ENCODE results near the gene SPPL2B. TPM values are rescaled to one million over a fixed set of nuclear protein-coding genes. Genes with fewer than 3 reads are reported as not detected.

Gene SPPL2B
- total RNA-seq, 1 donor from 2014 or later: 20.7 TPM

DNA sequence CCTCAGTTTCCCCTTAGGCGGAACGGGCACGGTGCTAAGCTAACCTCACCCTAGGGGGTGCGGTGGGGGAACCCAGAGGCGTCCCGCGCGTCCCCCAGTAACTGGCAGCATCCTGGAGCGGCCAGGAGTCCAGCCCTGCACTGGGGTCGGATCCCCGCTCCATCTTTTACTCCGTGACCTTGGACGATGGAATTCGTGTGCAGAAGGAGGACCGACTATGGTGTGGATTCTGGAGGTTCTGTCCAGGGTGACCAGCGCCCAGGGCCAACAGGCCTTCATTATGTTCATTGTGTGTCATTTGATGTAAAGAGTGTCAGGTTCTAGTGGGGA lies 630 bp downstream of the SPPL2B start:
- H3K4me3 Mint-ChIP-seq: peak overlapping the region; percentile 94
- DNase-seq (ENCODE audit: low spot score): no peak
- Histone ChIP-seq H3K9ac (peak overlapping the region; percentile 70), H3K79me2 (ENCODE audit: low read depth) (peaks cover 75% of the 10 kb centered on the region), H2AFZ (replicated peaks) (no peak overlapping the region), H3K27me3 (no peaks in the 10 kb centered on the region), H3K36me3 (no peaks in the 10 kb centered on the region), H3K4me1 (peaks cover 29% of the 10 kb centered on the region), H3K4me2 (peak overlapping the region; percentile 99), H3K27ac (no peak overlapping the region), H3K4me3 (peak overlapping the region; percentile 76), H3K9me3 (ENCODE audit: low read depth) (no peaks in the 10 kb centered on the region), H4K20me1 (ENCODE audit: low read depth) (peaks cover 66% of the 10 kb centered on the region), H3F3A (ENCODE audit: low read depth) (peaks cover 52% of the 10 kb centered on the region)
- H3K9me3 Mint-ChIP-seq: no peaks in the 10 kb centered on the region
- H3K27me3 Mint-ChIP-seq (ENCODE audit: insufficient read depth, low read depth): peaks cover 10% of the 10 kb centered on the region
- TF ChIP-seq EZH2 (IDR thresholded peaks at IDR 0.05) (no peak), EZH2phosphoT487 (IDR thresholded peaks at IDR 0.05) (no peak)
- TF ChIP-seq, protein P1, sequence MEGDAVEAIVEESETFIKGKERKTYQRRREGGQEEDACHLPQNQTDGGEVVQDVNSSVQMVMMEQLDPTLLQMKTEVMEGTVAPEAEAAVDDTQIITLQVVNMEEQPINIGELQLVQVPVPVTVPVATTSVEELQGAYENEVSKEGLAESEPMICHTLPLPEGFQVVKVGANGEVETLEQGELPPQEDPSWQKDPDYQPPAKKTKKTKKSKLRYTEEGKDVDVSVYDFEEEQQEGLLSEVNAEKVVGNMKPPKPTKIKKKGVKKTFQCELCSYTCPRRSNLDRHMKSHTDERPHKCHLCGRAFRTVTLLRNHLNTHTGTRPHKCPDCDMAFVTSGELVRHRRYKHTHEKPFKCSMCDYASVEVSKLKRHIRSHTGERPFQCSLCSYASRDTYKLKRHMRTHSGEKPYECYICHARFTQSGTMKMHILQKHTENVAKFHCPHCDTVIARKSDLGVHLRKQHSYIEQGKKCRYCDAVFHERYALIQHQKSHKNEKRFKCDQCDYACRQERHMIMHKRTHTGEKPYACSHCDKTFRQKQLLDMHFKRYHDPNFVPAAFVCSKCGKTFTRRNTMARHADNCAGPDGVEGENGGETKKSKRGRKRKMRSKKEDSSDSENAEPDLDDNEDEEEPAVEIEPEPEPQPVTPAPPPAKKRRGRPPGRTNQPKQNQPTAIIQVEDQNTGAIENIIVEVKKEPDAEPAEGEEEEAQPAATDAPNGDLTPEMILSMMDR (IDR thresholded peaks at IDR 0.05): no peak
- H3K36me3 Mint-ChIP-seq: peaks cover 3% of the 10 kb centered on the region
- H3K27ac Mint-ChIP-seq: peak overlapping the region; percentile 83
- H3K4me1 Mint-ChIP-seq: peaks cover 60% of the 10 kb centered on the region

DNA sequence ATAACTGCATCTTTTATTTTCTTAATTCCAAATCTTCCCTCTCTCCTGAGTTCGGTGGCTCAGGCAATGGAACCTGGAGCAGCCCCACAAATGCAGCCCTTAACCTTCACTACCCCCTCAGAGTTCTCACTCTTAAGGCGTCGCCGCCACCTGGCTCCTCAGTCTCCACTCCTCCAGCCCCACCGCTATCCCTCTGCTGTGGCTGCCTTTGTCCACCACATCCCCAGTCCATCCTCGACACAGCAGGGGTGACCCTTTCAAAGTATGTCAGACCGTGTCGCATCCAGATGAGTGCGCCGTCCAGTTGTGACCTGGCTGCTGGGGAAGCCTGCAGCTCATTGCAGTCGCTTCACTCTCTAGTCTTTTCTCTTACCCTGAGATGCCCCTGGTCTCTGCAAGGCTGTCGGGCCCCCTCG lies 1.0 kb downstream of the SPPL2B start:
- Histone ChIP-seq H3K4me1 (peaks cover 29% of the 10 kb centered on the region), H3K4me3 (peak overlapping the region; percentile 76), H3K36me3 (no peaks in the 10 kb centered on the region), H3K9me3 (ENCODE audit: low read depth) (no peaks in the 10 kb centered on the region), H3K27me3 (no peaks in the 10 kb centered on the region), H2AFZ (replicated peaks) (no peak overlapping the region), H3K79me2 (ENCODE audit: low read depth) (peaks cover 79% of the 10 kb centered on the region), H3K9ac (no peak overlapping the region), H3F3A (ENCODE audit: low read depth) (peaks cover 52% of the 10 kb centered on the region), H3K4me2 (peak overlapping the region; percentile 99), H4K20me1 (ENCODE audit: low read depth) (peaks cover 69% of the 10 kb centered on the region), H3K27ac (no peak overlapping the region)
- Mint-ChIP-seq H3K27ac (peak overlapping the region; percentile 83), H3K4me3 (peak overlapping the region; percentile 94), H3K4me1 (peaks cover 57% of the 10 kb centered on the region), H3K9me3 (no peaks in the 10 kb centered on the region), H3K27me3 (ENCODE audit: insufficient read depth, low read depth) (peaks cover 10% of the 10 kb centered on the region), H3K36me3 (peaks cover 2% of the 10 kb centered on the region)
- peak; percentile 93 for DNase-seq (ENCODE audit: low spot score)
- TF ChIP-seq EZH2phosphoT487 (IDR thresholded peaks at IDR 0.05) (no peak), EZH2 (IDR thresholded peaks at IDR 0.05) (no peak)
- TF ChIP-seq, protein P1 (IDR thresholded peaks at IDR 0.05): no peak

DNA sequence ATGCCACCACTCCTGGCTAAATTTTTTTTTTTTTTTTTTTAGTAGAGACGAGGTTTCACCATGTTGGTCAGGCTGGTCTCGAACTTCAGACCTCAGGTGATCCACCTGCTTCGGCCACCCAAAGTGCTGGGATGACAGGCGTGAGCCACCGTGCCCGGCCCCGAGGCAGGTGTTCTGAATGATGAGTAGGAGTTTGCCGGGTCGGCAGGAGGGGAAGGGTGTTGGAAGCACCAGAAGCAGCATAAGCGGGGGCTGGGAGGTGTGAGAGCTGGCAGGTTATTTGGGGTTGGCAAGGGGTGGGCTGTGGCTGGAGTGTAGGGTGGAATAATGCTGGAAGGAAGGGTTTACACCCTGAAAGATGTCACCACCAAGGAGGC lies 1.8 kb downstream of the SPPL2B start:
- no peaks in the 10 kb centered on the region for H3K36me3 ChIP-seq
- H3K9ac ChIP-seq: no peak overlapping the region
- H3K4me1 Mint-ChIP-seq: peaks cover 54% of the 10 kb centered on the region
- no peaks in the 10 kb centered on the region for H3K36me3 Mint-ChIP-seq
- peaks cover 84% of the 10 kb centered on the region for H3K79me2 ChIP-seq (ENCODE audit: low read depth)
- H3K4me1 ChIP-seq: peaks cover 29% of the 10 kb centered on the region
- H3K27me3 ChIP-seq: no peaks in the 10 kb centered on the region
- peak overlapping the region; percentile 94 for H3K4me3 Mint-ChIP-seq
- peak overlapping the region; percentile 99 for H3K4me2 ChIP-seq
- no peak overlapping the region for H2AFZ ChIP-seq (replicated peaks)
- no peak overlapping the region for H3K27ac ChIP-seq
- no peak for DNase-seq (ENCODE audit: low spot score)
- peaks cover 10% of the 10 kb centered on the region for H3K27me3 Mint-ChIP-seq (ENCODE audit: insufficient read depth, low read depth)
- H3K27ac Mint-ChIP-seq: peak overlapping the region; percentile 86
- H3K4me3 ChIP-seq: no peak overlapping the region
- H3K9me3 ChIP-seq (ENCODE audit: low read depth): no peaks in the 10 kb centered on the region
- peaks cover 59% of the 10 kb centered on the region for H3F3A ChIP-seq (ENCODE audit: low read depth)
- no peaks in the 10 kb centered on the region for H3K9me3 Mint-ChIP-seq
- peaks cover 68% of the 10 kb centered on the region for H4K20me1 ChIP-seq (ENCODE audit: low read depth)
- TF ChIP-seq EZH2phosphoT487 (IDR thresholded peaks at IDR 0.05) (no peak), EZH2 (IDR thresholded peaks at IDR 0.05) (no peak)
- TF ChIP-seq, protein P1 (IDR thresholded peaks at IDR 0.05): no peak
